Lower leg skin (tissue), 4 donors: ENCODE measurements around the gene BCAP31. TPM values are rescaled to one million over a fixed set of nuclear protein-coding genes. Genes with fewer than 3 reads are reported as not detected.
"Not testable (repeated sequence)": the region's sequence is repeated elsewhere in the genome, so short reads cannot be mapped to it uniquely, and the experiment has no call there.

Experiments used
- DNase-seq, 2 donors: peaks; one replicate each; pipeline ENCODE4 v3.0.0-alpha.2; 2019; ENCODE audit warnings: low spot score in 2 of 2
- H3K4me3 ChIP-seq: fragments of 200-600 bp; sonication (generic); 2 replicates; pipeline ENCODE4 v1.5.1; 2017; ENCODE audit warnings: mild to moderate bottlenecking, low read depth; ENCODE audit not compliant: poor library complexity, severe bottlenecking
- CTCF ChIP-seq, 3 donors: fragments of 450-650 bp; IDR thresholded peaks; one replicate each; pipeline ENCODE4 v1.5.1; 2016; ENCODE audit warnings: antibody characterized with exemption in 3 of 3, mild to moderate bottlenecking in 3 of 3, moderate library complexity in 2 of 3
- POLR2A ChIP-seq, 2 donors: fragments of 450-650 bp; IDR thresholded peaks; one replicate each; pipeline ENCODE4 v1.6.1; 2016 to 2017; ENCODE audit warnings: antibody characterized with exemption in 2 of 2, mild to moderate bottlenecking in 1 of 2, moderate library complexity in 1 of 2
- WGBS, 2 donors: methylation state at CpG; one replicate each; pipeline ENCODE4 v1.1.5; 2018; 5-methylcytosine and 5-hydroxymethylcytosine counted together
- intact Hi-C: fragments of 100-400 bp; cut with DNase I; formaldehyde crosslinking; loops from one replicate; pipeline ENCODE4 v1.15.0; 2023; ENCODE audit warnings: low total_unique reads
- total RNA-seq, 4 donors: library from RNA; depleted of rRNA; stranded (reverse); fragments of >200 nt; gene quantifications; one replicate each; pipeline ENCODE4 v1.1.0, GENCODE V29; 2016

BCAP31 gene
- total RNA-seq, 4 donors from 2014 or later, result 139 to 210 (median 169) TPM

- WGBS, 2 donors, result 16 to 32% methylated on average over 5 to 13 of the region's 13 CpGs
- intact Hi-C loops, result no loop called here
- DNase-seq, result peak in 1 of 2 donors; percentile 63
- H3K4me3 ChIP-seq, result no peak overlapping the region
- TF ChIP-seq CTCF (IDR thresholded peaks at IDR 0.05), result no peak
- TF ChIP-seq POLR2A (IDR thresholded peaks at IDR 0.05), result no peak
Measured at GRCh38 chrX:153708415-153708814, 15.8 kb downstream of the BCAP31 start.

- no peak overlapping the region for H3K4me3 ChIP-seq
- DNase-seq, result no peak
- TF ChIP-seq POLR2A (IDR thresholded peaks at IDR 0.05), result no peak
- intact Hi-C loops, result no loop called here
- WGBS, 2 donors, result 96 to 100% methylated on average over 1 to 6 of the region's 6 CpGs
Measured at GRCh38 chrX:153707406-153707805, 16.8 kb downstream of the BCAP31 start.

DNA sequence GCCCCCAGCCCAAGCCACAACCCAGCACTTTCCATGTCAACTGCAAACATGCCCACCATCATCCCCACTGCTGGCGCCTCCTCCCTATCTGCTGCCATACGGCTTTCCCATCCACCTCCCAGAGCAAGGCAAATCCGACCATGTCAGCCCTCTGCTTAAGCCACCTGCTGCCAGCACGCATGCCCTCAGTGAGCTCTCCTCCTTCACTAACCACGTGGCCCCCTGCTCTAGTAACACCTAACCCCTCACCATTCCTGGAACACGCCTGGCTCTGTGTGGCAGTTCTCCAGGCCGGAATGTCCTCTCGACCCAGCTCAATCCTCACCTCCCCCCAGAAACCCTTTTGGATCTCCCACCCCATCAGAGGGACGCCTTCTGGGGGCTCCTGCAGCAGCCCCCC lies 17.4 kb downstream of the BCAP31 start:
- intact Hi-C loops, result no loop called here
- TF ChIP-seq POLR2A (IDR thresholded peaks at IDR 0.05) (no peak), CTCF (IDR thresholded peaks at IDR 0.05) (no peak)
- H3K4me3 ChIP-seq, result no peak overlapping the region
- 79 to 80% methylated on average over 9 of the region's 9 CpGs for WGBS, 2 donors
- DNase-seq, result no peak

GRCh38 chrX:153705403-153706060 lies 18.7 kb downstream of the BCAP31 start:
- WGBS, 2 donors, result 73 to 79% methylated on average over 10 to 18 of the region's 18 CpGs
- H3K4me3 ChIP-seq, intact Hi-C loops, DNase-seq: not testable (repeated sequence)

DNA sequence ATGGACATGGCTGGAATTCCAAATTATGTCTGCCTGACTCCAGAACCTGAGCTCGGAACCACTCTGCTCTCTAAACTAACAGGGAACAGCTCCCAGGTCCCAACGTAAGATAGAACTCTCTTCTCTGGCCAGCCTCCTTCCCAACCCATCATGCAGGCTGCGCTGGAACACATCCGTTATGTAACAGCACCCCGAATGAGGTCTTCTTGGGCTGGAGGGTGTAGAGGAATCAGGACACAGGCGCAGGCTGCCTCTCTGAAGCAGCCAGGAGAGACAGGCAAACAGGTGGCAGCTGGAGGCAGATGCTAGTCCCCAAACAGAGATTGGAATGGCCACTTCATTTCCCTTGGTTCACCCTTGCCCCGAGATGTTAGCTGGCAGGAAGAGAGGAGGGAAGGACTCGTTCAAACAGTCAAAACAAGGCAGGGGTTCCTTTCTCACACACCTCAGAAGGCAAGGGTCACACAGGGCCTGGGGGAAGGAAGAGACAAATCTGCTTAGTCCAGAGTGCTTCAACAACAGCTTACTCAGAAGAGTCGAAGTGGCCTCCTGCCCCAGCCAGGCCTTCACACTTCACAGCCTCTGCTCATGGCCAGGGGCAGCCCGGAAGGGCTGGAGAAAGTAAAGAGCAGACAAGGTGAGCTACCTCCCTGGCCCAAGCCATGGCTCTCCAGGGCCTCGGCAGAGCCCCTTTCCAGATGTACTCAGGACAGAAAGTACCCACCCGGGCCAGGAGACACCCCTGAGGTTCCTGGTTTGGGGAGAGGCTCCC lies 19.4 kb downstream of the BCAP31 start:
- DNase-seq, intact Hi-C loops, H3K4me3 ChIP-seq: not testable (repeated sequence)
- WGBS, 2 donors, result 59 to 75% methylated on average over 5 to 11 of the region's 12 CpGs

GRCh38 chrX:153704021-153704526 lies 20.1 kb downstream of the BCAP31 start:
- TF ChIP-seq CTCF (IDR thresholded peaks at IDR 0.05) (no peak), POLR2A (IDR thresholded peaks at IDR 0.05) (no peak)
- no peak for DNase-seq
- 58 to 65% methylated on average over 17 to 18 of the region's 18 CpGs for WGBS, 2 donors
- no peak overlapping the region for H3K4me3 ChIP-seq
- intact Hi-C loops, result no loop called here

DNA sequence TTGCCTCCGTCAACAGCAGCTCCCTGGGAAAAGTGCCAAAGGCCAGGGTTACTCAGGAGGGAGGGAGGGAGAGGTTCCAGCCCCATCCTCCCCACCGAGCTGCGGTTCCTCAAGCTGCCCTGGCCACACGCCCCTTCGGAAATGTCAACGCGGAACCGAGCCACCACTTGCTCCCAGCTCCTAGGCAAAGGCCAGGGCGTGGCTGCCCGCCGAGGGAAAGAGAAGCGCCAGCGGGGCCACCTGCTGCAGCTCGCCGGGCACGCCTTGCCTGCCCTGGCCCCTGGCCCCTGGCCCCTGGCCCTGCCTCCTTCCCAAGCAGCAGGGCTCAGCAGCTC lies 21.2 kb downstream of the BCAP31 start:
- no peak for DNase-seq
- no peak for TF ChIP-seq CTCF (IDR thresholded peaks at IDR 0.05)
- no peak for TF ChIP-seq POLR2A (IDR thresholded peaks at IDR 0.05)
- no peak overlapping the region for H3K4me3 ChIP-seq
- 83% methylated on average over 16 of the region's 16 CpGs; no CpG with 5 or more reads in 1 of the 2 donors for WGBS, 2 donors
- intact Hi-C loops, result no loop called here
